Measurements from ENCODE around the gene NFIA.

Gene NFIA

DNA sequence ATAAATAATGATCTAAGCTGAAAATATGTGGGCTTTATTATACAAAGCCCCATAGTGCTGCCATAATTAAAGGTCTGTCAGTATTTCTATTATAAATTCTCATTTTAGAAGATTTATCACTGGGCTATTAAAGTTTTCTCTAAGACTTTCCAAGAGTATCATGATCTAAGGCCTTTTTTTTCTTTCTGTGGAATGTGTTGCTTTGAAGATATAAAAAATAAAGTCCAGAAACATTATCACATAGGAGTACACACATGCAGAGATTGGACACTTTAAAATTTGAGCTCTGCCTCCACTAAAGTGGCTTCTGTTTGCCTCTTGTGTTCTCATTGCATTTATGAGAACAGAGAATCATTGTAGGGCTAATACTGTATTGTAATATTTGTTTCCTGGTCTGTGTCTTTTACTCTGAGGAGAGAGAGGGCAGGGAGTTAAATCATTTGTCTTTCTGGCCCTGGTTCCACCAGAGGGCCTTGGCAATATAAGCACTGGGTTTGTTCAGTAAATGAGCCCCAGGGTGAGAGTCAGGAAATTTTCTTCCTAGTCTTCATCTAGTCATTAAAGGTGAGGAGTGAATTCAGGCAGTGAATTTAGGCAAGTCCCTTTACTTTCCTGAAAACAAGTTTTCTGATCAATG, 70.2 kb downstream of the NFIA start:
- peak; percentile 32 for DNase-seq (ENCODE audit: low spot score)

- no peak for DNase-seq (ENCODE audit: low spot score)
Observed at GRCh38 chr1:61156576-61157467, 74.5 kb downstream of the NFIA start.

- DNase-seq (ENCODE audit: low spot score): peak; percentile 72
Observed at GRCh38 chr1:61157468-61157987, 75.2 kb downstream of the NFIA start.

DNA sequence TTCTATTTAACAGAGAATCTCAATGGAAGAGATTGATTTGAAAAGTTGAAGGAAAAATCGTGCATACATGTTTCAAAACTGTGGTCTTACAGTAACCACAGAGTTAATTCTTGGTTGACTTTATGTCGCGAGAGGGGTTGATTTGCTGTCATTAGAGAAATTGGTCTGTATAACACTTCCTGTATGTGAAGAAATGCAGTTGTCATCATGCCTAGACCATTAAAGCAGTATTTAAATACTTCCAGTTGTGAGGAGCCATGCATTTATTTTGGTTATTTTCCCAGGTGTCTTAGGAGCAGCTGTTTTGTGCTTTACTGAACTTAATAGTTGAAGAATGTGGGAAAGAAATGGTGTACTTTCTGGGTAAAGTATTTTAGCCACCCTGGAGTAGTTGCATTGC, 76.2 kb downstream of the NFIA start:
- no peak for DNase-seq (ENCODE audit: low spot score)

- DNase-seq (ENCODE audit: low spot score): no peak
Observed at GRCh38 chr1:61160526-61160925, 78.2 kb downstream of the NFIA start.

- no peak for DNase-seq (ENCODE audit: low spot score)
Observed at GRCh38 chr1:61162520-61163258, 80.3 kb downstream of the NFIA start.

DNA sequence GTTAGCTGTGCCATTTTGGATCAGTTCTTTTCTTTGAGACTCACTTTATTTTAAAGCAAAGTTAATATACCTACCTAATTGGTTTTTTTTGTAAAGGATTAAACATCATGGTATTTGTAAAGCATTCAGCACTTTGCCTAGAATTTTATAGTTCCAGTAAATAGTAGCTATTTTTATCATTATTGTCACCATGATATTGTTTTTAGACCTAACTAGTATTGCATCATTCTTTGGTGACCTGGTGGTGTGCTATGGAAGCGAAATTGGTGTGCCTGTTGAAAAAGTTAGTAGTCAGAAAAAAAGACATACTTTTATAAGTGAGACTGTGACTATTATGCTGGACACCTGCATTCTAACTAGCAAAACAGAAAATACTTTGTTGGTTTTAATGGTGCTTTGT, 81.0 kb downstream of the NFIA start:
- DNase-seq (ENCODE audit: low spot score): no peak

- no peak for DNase-seq (ENCODE audit: low spot score)
Observed at GRCh38 chr1:61165402-61165801, 83.0 kb downstream of the NFIA start.

GRCh38 chr1:61167309-61167708, 84.9 kb downstream of the NFIA start:
- no peak for DNase-seq (ENCODE audit: low spot score)

DNA sequence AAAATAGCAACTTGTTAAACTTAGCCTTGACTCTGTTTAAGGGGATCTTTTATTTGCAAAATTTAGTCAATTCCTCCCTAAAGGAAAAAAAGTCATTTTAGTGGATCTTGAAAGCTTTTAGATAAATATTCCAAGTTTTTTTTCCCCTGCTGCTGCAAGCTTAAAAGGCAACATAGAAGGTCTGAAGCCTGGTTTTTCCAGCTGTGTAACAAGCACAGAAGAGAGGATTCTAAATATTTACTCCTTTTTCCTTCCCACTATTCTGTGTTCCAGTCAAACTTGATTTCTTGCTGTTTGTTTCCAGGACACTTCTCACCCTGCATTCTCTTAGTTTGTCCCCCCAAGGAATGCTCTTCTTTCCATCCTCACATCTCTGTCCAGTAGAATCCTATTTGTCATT, 86.7 kb downstream of the NFIA start:
- no peak for DNase-seq (ENCODE audit: low spot score)

GRCh38 chr1:61169634-61170033, 87.3 kb downstream of the NFIA start:
- no peak for DNase-seq (ENCODE audit: low spot score)

DNA sequence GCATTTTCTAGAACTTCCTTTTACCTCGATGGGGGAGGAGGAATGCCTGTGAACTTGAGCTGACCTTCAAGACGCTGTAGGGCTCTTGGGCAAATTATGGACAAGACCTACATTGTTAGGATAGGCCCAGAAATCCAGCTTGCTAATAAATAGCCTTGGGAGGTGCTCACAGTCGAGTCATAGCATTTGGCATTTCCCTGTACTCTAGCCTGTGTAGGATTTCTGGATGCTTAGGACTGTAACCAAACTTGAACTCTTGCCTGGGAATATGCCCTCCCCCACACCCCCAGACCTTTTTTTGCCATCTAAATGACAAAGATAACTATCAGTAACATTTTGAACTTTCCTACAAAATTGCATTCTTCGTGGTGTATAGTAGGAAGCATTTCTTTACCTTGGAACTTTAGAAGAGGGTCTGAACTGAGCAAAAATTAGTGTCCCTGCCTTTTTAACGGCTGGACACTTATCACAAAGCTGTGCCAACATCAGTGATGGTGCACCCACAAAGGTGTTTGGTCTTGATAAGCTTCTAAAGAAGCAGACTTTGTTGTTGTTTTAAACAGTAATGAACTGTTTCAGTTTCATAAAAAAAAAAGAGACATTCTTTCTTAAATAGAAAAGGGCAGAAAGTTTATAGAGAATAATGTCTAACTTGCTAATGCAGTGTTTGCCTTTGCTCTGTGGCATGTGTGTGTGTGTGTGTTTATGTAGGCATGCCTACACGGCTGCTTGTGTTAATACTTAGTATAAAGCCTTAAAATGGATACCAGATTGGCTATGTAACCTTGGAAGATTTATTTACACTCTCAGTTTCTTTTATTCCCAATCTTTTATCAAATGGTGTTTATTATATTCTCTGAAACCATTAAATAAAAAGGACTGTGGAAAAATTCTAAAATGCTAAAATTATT, 88.2 kb downstream of the NFIA start:
- peak; percentile 53 for DNase-seq (ENCODE audit: low spot score)

DNA sequence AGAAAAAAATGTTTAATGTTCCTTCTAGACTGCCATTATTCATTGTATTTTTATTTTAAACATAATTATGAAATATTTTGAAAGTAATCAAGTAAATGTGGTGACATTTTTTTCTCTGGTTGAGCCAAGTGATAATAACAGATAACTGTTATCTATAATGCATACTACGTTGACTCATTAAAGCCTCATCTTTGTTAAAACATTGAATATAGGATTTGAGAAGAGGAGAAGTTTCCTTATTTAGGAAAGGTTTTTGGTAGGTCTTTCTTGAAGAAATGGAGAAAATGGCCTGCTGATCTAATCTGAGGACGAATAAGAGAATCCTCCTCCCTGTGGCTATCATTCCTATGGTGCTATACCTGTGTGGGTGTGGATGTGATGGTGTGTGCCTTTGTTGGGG, 89.0 kb downstream of the NFIA start:
- DNase-seq (ENCODE audit: low spot score): no peak

GRCh38 chr1:61171974-61172373, 89.6 kb downstream of the NFIA start:
- no peak for DNase-seq (ENCODE audit: low spot score)

DNA sequence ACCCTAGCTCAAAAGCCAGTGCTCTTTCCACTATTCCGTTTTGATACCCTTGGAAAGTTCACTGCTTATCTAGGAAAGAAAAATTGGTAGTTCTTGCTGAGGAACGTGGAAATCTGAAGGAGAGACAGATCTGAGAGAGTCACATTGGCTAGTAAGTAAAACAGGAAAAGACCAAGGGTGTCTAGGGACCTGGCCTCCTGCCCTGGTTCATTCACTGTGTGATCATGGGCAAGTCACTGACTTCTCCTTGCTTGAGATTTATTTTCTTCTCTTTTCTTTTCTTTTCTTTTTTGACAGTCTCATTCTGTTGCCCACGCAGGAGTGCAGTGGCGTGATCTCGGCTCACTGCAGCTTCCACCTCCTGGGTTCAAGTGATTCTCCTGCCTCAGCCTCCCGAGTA, 90.8 kb downstream of the NFIA start:
- DNase-seq (ENCODE audit: low spot score): no peak

DNA sequence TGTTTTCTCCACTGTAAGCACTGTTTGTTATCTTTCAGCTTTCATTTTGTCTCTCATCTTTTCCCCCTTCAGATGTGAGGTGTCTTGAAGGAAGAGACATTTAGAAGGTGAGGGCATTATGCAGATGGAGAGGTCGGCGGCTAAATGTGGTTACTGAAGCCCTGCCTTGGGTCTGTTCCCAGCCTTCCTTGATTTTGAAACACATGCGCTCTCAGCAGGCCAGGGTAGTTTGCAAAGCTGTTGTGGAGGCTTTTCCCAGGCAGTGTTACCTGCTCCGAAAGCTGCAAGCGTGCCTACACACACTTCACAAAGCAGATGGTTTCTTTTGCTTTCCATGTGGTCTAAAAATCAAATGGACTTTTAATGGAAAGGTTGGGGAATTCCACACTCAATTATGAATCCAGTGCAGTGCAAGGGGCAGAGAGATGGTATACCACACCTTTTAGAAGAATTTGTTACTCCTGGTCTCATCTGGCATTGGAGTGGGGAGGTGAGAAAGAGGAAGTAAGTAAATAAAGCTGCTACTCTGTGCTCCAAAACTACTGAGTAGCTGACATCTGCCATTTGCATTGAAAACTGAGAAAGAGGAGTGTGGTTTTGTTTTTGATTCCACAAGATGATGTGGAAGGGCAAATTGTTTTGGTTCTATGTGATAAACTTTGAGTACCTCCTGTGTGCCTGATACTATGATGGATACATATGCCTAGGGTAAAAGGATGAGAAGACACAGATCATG, 91.9 kb downstream of the NFIA start:
- no peak for DNase-seq (ENCODE audit: low spot score)

DNA sequence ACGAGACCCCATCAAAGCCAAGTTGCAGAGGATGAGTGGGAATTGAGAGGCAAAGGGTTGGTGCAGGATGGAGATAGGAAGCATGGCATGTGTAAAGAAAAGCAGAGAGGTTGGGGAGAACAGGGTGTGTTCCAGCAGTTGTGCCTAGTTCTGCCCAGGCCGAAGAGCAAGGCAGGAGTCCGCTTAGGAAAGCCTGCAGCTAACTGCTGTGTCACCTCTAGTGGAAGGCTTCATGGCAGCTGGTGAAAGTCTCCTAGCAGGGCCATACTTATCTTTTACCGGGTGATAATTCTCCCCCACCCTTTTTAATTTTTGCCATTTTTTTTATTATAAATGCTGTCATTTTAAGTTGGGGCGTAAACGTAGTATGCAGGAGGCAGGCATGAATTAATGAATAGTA, 93.6 kb downstream of the NFIA start:
- DNase-seq (ENCODE audit: low spot score): no peak

- DNase-seq (ENCODE audit: low spot score): no peak
Observed at GRCh38 chr1:61181067-61182038, 99.0 kb downstream of the NFIA start.

DNA sequence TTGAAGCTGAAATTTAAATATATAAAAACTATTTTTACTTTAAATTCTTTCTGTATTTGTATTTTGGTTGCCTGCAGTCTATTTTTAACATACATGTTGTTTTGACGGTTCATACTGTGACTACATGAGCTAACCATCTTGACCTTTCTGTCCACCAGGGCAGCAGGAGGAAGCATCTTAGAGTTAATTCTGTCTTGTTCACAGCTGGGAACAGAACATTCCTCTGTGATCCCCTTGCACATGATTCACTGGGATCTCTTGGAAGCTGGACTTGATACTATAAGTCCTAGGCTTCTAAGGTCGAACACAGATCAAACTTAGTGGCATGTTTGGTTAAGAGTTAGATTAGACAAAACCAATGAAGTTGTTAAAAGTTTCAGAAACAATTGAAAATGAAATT, 99.7 kb downstream of the NFIA start:
- DNase-seq (ENCODE audit: low spot score): peak; percentile 69

GRCh38 chr1:61182480-61182879, 100.1 kb downstream of the NFIA start:
- DNase-seq (ENCODE audit: low spot score): no peak

Data from kidney tubule cell (primary cell).